Nephron progenitor cell (in vitro differentiated cells): Measurements from ENCODE around the gene DVL2.

Experiments
- DNase-seq: peaks from one replicate; pipeline ENCODE4 v3.0.0; 2021
- H3K27ac Mint-ChIP-seq: 2 replicates; pipeline ENCODE4 v1.8.0; 2021; ENCODE audit warnings: mild to moderate bottlenecking, moderate library complexity, mixed read lengths
- H3K27me3 Mint-ChIP-seq: 2 replicates; pipeline ENCODE4 v1.8.0; 2021; ENCODE audit warnings: mild to moderate bottlenecking, low read depth, mixed read lengths; ENCODE audit not compliant: poor library complexity
- H3K36me3 Mint-ChIP-seq: 2 replicates; pipeline ENCODE4 v1.8.0; 2021; ENCODE audit warnings: low read depth, mixed read lengths
- H3K4me1 Mint-ChIP-seq: 2 replicates; pipeline ENCODE4 v1.8.0; 2021; ENCODE audit warnings: mixed read lengths
- H3K4me3 Mint-ChIP-seq: 2 replicates; pipeline ENCODE4 v1.8.0; 2021; ENCODE audit warnings: mild to moderate bottlenecking, moderate library complexity, mixed read lengths
- H3K9me3 Mint-ChIP-seq: 2 replicates; pipeline ENCODE4 v1.8.0; 2021; ENCODE audit warnings: mild to moderate bottlenecking, moderate library complexity, mixed read lengths
- CTCF ChIP-seq: fragments of 200-600 bp; sonication (generic); IDR thresholded peaks from 2 replicates; pipeline ENCODE4 v1.5.0; 2021; ENCODE audit warnings: antibody characterized with exemption

DVL2 gene

GRCh38 chr17:7195971-7196370, 38.3 kb downstream of the DVL2 start:
- Mint-ChIP-seq H3K9me3 (no peaks in the 10 kb centered on the region), H3K27ac (peak overlapping the region; percentile 59), H3K4me1 (peaks cover 10% of the 10 kb centered on the region), H3K4me3 (no peak overlapping the region), H3K27me3 (no peaks in the 10 kb centered on the region), H3K36me3 (peaks cover 49% of the 10 kb centered on the region)
- DNase-seq = no peak
- TF ChIP-seq CTCF = no peak

DNA sequence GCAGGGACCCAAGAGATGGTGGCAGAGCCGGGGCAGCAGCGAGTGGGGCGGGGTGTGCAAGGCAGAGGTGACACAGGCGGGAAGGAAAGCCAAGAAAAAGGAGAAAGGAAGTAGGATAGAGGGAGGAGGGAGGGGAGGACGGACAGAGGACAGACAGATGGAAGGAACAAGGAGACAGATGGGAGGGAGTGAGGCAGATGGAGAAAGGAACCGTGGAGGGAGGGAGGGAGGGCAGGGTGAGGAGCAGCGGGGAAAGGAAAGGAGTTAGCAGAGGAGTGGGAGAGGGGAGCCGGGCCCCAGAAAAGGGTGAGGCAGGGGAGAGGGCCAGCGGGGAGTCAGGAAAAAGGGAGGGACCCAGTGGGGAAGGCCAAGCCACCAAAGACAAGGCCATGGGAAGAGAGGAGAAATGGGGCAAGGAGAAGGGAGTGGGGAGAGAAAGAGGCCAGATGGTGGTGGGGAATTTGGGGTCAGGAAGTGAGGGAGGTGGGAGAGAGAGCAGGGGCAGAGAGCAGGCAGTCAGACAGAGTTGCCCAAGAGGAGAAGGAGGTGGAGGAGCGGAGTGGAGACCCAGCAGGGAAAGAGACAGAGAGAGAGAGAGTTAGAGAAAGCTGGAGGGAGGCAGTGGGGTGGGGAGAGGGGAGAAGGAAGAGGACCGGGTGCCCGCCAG, 41.9 kb downstream of the DVL2 start:
- no peak overlapping the region for H3K4me3 Mint-ChIP-seq
- H3K4me1 Mint-ChIP-seq = peaks cover 23% of the 10 kb centered on the region
- no peak for DNase-seq
- TF ChIP-seq CTCF = no peak
- H3K27me3 Mint-ChIP-seq = peaks cover 6% of the 10 kb centered on the region
- no peaks in the 10 kb centered on the region for H3K9me3 Mint-ChIP-seq
- peaks cover 52% of the 10 kb centered on the region for H3K36me3 Mint-ChIP-seq
- H3K27ac Mint-ChIP-seq = peak overlapping the region; percentile 85

- peaks cover 23% of the 10 kb centered on the region for H3K4me1 Mint-ChIP-seq
- peak; percentile 67 for DNase-seq
- peak overlapping the region; percentile 50 for H3K27ac Mint-ChIP-seq
- H3K4me3 Mint-ChIP-seq = no peak overlapping the region
- no peak for TF ChIP-seq CTCF
- no peaks in the 10 kb centered on the region for H3K9me3 Mint-ChIP-seq
- H3K27me3 Mint-ChIP-seq = peaks cover 6% of the 10 kb centered on the region
- H3K36me3 Mint-ChIP-seq = peaks cover 47% of the 10 kb centered on the region
Measured at GRCh38 chr17:7191571-7192270, 42.6 kb downstream of the DVL2 start.

DNA sequence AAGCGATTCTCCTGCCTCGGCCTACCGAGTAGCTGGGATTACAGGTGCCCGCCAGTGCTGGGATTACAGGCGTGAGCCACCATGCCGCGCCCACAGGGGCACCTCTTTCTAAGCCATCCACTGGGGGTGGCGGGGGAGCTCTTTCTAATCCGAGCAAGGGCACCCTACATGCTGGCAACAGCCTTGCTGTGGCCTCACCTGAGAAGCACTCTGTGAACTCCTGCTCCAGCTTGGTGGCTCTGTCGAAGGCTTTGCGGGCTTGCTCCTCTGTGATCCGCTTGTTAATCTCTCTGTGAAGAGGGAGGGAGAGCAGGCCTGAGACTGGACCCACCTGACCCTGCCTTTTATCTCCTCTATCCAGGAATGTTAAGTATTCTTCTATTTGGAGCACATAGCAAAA, 43.2 kb downstream of the DVL2 start:
- H3K9me3 Mint-ChIP-seq = no peaks in the 10 kb centered on the region
- no peak overlapping the region for H3K27ac Mint-ChIP-seq
- H3K27me3 Mint-ChIP-seq = peaks cover 6% of the 10 kb centered on the region
- DNase-seq = no peak
- TF ChIP-seq CTCF = no peak
- peaks cover 41% of the 10 kb centered on the region for H3K36me3 Mint-ChIP-seq
- no peak overlapping the region for H3K4me3 Mint-ChIP-seq
- H3K4me1 Mint-ChIP-seq = peaks cover 29% of the 10 kb centered on the region

DNA sequence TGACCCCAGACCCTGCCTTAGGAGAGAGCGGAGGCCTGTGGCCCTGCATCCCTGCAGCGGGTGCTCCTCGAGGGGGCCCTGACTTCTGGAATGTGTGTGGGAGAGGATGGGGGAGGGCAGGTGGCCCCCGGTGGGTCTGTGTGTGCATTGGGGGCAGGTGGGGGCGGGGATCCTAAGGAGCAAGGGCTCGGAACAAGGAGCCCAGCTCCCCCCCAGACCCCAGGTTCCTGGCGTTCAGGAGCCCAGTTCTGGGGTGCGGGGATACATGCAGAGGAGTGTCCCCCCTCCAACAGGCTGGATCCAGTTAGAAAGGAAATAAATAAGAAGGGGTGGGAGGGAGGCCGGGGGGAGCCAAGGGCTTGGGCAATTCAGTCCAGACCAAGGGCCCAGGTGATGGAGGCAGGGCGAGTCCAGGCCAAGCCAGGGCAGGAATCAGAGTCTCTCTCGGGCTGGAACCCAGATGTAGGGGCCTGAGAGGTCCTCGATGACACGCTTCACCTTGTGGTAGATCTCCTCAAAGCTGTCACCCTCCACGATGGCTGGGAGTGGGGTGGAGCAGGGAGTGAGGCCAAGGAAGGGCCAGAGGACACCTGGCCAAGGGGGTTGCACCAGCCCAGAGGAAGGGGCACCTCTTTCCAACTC, 43.9 kb downstream of the DVL2 start:
- Mint-ChIP-seq H3K4me3 (no peak overlapping the region), H3K9me3 (no peaks in the 10 kb centered on the region), H3K36me3 (peaks cover 38% of the 10 kb centered on the region), H3K4me1 (peaks cover 26% of the 10 kb centered on the region), H3K27me3 (peaks cover 6% of the 10 kb centered on the region), H3K27ac (no peak overlapping the region)
- DNase-seq = no peak
- TF ChIP-seq CTCF = no peak
